Measurements from ENCODE around the gene IL1RAPL1.

Gene IL1RAPL1

DNA sequence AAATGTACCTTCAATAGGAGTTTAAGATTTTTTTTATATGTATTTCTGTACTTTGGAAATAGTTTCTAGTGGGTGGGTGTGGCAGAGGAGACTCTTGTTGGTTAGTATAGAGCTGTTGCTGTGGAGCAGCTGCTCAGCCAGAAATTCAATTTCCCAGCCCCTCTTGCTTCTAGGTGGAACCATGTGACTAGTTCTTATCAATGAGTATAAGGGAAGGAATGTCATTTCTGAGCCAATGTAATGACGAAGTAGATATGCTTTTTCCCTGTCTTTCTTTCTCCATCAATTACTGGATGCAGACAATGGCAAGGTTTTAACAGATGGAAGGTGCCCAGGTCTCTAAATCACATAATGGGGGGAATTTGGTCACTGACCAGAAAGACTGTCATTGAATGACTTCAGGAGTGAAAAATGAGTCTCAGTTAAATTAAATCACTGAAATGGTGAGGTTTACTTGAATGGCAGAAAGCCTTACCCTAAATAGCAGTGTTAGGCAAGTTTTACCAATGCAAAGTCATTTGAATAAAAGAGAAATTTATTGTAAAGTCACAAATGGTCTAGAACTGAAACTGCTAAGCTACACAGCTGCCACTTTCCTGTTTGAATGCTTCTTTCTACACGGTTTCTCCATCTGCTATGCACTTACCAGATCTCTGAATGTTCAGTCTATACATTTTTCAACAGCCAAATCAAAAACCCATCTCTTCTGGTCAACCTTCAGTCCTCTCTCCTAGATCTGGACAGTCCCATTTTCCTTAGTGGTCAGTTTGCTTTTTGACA, 832.7 kb downstream of the IL1RAPL1 start:
- no peak for DNase-seq

- no peak for DNase-seq
These were observed 834.8 kb downstream of the IL1RAPL1 start for GRCh38 chrX:29422034-29422433.

- DNase-seq = no peak
These were observed 844.6 kb downstream of the IL1RAPL1 start for GRCh38 chrX:29431895-29432294.

GRCh38 chrX:29432534-29432933, 845.3 kb downstream of the IL1RAPL1 start:
- DNase-seq = no peak

DNA sequence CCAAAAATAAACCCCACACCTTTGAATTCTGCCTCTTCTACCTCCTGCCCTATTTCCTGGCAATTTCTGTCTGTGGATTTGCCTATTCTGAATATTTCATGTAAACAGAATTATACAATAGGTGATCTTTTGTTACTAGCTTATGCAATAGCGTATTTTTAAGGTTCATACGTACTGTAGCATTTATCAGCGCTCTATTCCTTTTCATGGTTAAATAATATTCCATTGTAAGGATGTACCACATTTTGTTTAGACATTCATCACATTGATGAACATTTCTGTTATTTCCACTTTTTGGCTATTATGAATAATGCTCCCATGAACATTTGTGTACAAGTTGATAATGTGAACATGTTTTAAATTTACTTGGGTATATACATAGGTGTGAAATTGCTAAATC, 847.7 kb downstream of the IL1RAPL1 start:
- DNase-seq = no peak

DNA sequence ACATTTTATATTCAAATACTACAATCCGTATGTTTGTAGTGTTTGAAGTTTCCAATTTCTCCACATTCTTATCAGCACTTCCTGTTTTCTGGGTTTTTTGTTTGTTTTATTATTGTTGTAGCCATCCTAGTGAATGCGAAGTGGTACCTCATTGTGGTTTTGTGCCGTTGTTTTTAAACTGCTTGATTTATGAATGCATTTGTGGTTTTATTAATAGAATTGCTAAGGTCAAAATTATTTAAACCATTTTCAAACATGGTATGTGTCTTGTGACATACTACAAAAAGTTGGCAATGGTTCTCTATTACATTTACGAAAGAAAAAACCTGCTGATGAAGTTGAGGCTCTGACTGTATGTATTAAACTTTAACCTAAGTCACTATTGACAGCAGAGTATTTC, 848.1 kb downstream of the IL1RAPL1 start:
- DNase-seq = no peak

- DNase-seq = no peak
These were observed 860.6 kb downstream of the IL1RAPL1 start for GRCh38 chrX:29447867-29448266.

GRCh38 chrX:29453333-29453732, 866.1 kb downstream of the IL1RAPL1 start:
- DNase-seq = no peak

GRCh38 chrX:29455702-29456101, 868.5 kb downstream of the IL1RAPL1 start:
- DNase-seq = no peak

- no peak for DNase-seq
These were observed 873.8 kb downstream of the IL1RAPL1 start for GRCh38 chrX:29461039-29461438.

- DNase-seq = no peak
These were observed 879.2 kb downstream of the IL1RAPL1 start for GRCh38 chrX:29466456-29466855.

GRCh38 chrX:29468911-29469494, 881.8 kb downstream of the IL1RAPL1 start:
- DNase-seq = no peak

DNA sequence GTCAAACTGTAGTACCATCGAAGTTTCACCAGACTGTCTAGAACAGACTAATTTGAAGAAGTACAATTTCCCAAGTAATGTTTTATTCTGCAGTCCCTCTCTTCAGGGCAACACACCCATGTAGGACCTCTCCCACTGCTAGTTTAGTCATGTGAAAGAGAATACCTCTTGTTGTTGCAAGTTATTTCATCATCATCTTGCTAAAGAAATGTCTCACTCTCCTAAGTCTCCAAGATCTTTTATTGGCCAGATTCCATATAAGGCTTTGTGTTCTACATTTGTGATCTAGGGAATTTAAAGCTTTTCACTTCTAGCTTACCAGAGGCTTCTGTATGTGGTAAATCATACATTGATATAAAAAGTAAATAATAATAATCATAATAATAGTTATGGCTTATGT, 882.8 kb downstream of the IL1RAPL1 start:
- DNase-seq = no peak

- no peak for DNase-seq
These were observed 884.6 kb downstream of the IL1RAPL1 start for GRCh38 chrX:29471829-29472228.

GRCh38 chrX:29477878-29478277, 890.6 kb downstream of the IL1RAPL1 start:
- DNase-seq = no peak

- peak in 1 of 58 donors; percentile 0 for DNase-seq
These were observed 891.3 kb downstream of the IL1RAPL1 start for GRCh38 chrX:29478336-29479069.

GRCh38 chrX:29487214-29487613, 900.0 kb downstream of the IL1RAPL1 start:
- DNase-seq = no peak

- no peak for DNase-seq
These were observed 900.5 kb downstream of the IL1RAPL1 start for GRCh38 chrX:29487714-29488113.

DNA sequence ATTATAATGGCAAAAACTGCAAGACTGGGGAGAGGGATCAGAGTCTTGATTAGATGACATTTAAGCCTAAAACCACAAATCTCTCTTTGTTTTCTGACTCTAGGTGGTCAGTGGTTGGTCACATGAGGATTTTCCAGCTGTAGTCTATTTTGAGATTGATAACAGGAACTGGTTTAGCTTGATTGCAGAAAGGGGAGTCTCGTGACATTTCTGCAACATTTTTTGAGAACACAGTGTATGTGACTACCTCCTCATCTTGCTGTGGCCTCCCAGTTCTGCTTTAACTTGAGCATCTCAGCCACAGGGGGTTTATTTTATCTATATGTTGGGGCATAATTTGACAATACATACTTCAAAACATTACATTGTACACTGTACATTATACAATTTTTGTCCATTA, 901.7 kb downstream of the IL1RAPL1 start:
- no peak for DNase-seq

- no peak for DNase-seq
These were observed 903.4 kb downstream of the IL1RAPL1 start for GRCh38 chrX:29490606-29491005.

- no peak for DNase-seq
These were observed 904.4 kb downstream of the IL1RAPL1 start for GRCh38 chrX:29491659-29492058.

DNA sequence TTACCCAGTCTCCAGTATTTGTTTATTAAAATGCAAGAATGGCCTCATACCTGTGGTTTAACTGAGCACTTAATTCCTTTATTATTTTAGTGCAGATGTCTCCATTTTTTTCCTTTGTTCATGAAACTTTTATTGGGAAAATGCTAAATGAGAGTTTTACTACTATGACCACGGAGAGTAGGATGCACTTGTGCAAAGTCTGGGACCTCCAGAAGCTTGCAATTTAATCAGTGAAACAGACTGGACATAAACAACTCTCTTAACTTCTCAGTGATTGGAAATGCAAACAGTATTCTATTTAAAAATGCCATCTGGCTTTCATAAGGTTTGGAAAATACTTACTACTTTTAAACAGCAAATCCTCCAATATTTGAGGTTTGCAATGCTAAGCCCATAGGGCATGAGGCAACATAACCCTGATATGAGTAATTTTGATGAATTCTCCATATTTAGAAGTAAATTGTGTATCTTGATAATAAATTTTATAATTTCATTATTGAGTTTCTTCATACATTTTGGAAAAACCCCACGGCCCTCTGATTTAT, 909.5 kb downstream of the IL1RAPL1 start:
- DNase-seq = no peak

All from anterior cingulate cortex (tissue), 58 donors.